ENCODE data around the gene RGS1.

GRCh38 chr1:192554904-192555303 is 20.7 kb upstream of the RGS1 start:
- TF ChIP-seq CTCF (IDR thresholded peaks at IDR 0.05) (no peak), POLR2A (IDR thresholded peaks at IDR 0.05) (no peak), POLR2AphosphoS5 (IDR thresholded peaks at IDR 0.05) (no peak)
